Endothelial cell of umbilical vein (primary cell): ENCODE measurements around the gene KLK1.

Source experiments
- CTCF ChIP-seq, 2 donors: IDR thresholded peaks; 1 replicate in 1 of 2; 2 replicates in 1 of 2; pipeline ENCODE4 v1.5.1; 2011; ENCODE audit warnings: low read length in 2 of 2, mild to moderate bottlenecking in 2 of 2, moderate library complexity in 2 of 2, control low read depth in 1 of 2, inconsistent platforms in 1 of 2, low read depth in 1 of 2; ENCODE audit not compliant: insufficient read depth in 1 of 2; ENCODE audit errors: extremely low read depth in 1 of 2
- FOS ChIP-seq: IDR thresholded peaks from 2 replicates; pipeline ENCODE4 v1.6.1; 2011; ENCODE audit warnings: mild to moderate bottlenecking, low read length, moderate library complexity, borderline replicate concordance; ENCODE audit not compliant: insufficient read depth
- POLR2A ChIP-seq: IDR thresholded peaks from 2 replicates; pipeline ENCODE4 v1.6.1; 2012; ENCODE audit warnings: low read depth, mild to moderate bottlenecking, control low read depth, low read length

GRCh38 chr19:50833802-50834167, 10.2 kb upstream of the KLK1 start:
- no peak for TF ChIP-seq FOS
- TF ChIP-seq CTCF (IDR thresholded peaks at IDR 0.05; ENCODE audit: extremely low read depth in 1 of 2, insufficient read depth in 1 of 2, low read depth in 1 of 2, low read length in 2 of 2), result no peak
- TF ChIP-seq POLR2A, result no peak
